Epidermal melanocyte (primary cell): ENCODE data around the gene SLC44A3.
"Not testable (repeated sequence)": the region's sequence is repeated elsewhere in the genome, so short reads cannot be mapped to it uniquely, and the experiment has no call there.

Source experiments
- DNase-seq: peaks from one replicate; pipeline ENCODE4 v3.0.0; 2011; ENCODE audit warnings: low spot score; ENCODE audit not compliant: insufficient read length

The SLC44A3 gene

DNA sequence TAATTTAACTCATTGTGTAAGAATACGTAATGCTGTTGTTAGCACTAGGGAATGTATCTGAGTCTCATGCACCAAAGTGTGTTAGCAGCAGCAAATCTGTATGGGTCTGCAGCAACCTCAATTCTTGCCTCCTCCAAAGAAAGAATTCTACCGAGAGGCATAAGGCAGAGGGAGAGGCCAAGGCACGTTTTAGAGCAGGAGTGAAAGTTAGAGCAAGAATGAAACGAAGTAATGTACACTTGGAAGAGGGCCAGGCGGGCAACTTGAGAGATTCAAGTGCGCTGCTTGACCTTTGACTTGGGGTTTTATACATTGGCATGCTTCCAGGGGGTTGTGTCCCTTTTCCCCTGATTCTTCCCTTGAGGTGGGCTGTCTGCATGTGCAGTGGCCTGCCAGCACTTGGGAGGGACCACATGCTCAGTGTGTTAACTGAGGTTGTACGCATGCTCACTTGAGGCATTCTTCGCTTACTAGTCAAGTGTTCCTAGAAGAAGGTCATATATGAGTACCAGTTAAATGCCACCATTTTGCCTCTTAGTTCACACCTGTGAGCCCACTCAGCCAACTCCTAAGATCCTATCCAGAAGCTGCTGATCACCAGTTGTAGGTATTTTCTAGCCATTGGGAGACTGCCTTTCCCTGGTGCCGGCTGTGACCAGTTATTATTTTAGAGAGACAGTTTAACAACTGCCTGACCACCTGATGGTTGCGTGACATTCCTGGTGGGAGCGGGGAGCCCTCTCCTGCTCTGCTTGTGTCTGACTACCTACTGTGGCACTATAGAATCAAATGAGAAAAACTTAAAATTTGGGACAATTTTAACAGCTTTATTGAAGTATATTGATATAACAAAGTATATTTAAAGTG, 109.4 kb downstream of the SLC44A3 start:
- DNase-seq, result no peak

DNA sequence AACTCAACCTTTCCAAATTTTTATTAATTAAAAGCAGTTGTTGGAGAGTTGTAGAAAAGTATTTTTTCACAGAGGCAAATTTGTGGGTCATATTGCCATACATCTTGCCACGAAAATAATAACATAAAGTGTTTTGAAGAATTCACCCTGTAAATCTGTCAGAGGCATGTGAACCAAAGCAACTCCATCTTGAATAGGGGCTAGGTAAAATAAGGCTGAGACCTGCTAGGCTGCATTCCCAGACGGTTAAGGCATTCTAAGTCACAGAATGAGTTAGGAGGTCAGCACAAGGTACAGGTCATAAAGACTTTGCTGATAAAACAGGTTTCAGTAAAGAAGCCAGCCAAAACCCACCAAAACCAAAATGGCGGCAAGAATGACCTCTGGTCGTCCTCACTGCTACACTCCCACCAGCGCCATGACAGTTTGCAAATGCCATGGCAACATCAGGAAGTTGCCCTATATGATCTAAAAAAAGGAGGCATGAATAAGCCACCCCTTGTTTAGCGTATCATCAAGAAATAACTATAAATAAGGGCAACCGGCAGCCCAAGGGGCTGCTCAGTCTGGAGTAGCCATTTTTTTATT, 111.2 kb downstream of the SLC44A3 start:
- no peak for DNase-seq

DNA sequence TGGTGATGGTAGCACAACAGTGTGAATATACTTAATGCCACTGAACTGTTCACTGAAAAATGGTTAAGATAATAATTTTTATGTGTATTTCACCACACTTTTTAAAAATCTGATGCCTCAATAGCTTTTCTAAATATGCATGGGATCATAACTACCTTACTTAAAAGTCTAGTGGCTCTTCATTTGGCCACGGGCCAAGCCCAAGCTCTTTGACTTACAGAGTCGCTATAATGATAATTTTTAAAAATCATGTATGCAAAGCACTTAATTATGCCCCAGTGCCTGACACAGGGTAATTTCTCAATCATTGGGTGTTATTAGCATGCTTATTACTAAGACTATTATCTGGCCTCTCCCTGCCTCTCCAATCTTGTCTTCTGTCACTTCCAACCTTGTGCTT, 114.4 kb downstream of the SLC44A3 start:
- DNase-seq, result no peak

GRCh38 chr1:94935034-94935433, 114.9 kb downstream of the SLC44A3 start:
- no peak for DNase-seq

GRCh38 chr1:94935476-94935875, 115.3 kb downstream of the SLC44A3 start:
- no peak for DNase-seq

DNA sequence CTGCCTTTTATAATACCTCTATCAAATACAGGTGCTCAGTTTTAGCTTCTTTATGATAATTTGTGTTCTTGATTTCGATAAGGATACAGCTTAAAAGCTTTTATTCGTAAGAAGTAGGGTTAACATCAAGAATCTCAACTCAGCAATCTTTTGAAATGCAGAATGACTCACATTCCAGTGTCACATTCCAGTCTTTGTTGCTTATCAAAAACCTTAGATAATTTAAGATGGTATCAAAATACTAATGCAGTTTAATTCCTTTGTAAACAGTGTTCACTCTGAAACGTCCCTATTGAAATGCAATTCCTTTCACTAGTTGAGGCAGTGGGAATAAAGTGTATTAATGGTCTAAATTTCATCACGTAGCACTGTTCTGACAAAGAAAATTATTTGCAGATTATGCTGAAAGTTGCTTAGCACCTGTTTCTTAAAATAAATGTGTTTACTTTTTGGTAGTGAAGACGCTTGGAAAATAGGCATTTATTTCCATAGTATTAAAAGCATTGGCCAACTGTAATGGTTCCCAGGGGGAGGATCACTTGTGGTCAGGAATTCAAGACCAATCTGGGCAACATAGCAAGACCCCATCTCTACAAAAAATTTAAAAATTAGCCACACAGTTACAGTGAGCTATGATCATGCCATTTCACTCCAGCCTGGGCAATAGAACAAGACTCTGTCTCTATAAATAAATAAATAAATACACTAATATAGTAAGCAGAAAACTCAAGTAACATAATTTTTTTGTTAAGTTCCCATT, 116.9 kb downstream of the SLC44A3 start:
- DNase-seq, result no peak

- DNase-seq, result no peak
Measured at GRCh38 chr1:94937820-94938219, 117.7 kb downstream of the SLC44A3 start.

- DNase-seq, result no peak
Measured at GRCh38 chr1:94940738-94941137, 120.6 kb downstream of the SLC44A3 start.

DNA sequence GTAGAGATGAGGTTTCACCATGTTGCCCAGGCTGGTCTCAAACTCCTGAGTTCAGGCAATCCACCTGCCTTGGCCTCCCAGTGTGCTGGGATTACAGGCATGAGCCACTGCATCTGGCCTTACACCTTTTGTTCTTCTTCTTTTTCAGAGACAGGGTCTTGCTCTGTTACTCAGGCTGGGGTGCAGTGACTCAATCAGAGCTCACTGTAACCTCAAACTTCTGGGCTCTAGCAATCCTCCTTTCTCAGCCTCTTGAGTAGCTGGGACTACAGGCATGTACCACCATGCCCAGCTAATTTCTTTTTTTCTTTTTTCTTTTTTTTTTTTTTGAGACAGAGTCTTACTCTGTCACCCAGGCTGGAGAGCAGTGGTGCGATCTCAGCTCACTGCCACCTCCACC, 121.3 kb downstream of the SLC44A3 start:
- DNase-seq, result not testable (repeated sequence)

- no peak for DNase-seq
Measured at GRCh38 chr1:94942171-94943128, 122.3 kb downstream of the SLC44A3 start.
